NT2/D1 (cell line): ENCODE results near the gene C8A.

Experiments used
- SUZ12 ChIP-seq: IDR thresholded peaks from 2 replicates; pipeline ENCODE4 v1.6.1; 2011; ENCODE audit not compliant: insufficient read length, insufficient read depth; ENCODE audit errors: extremely low read depth
- YY1 ChIP-seq: IDR thresholded peaks from 2 replicates; pipeline ENCODE4 v1.6.1; 2011; ENCODE audit not compliant: insufficient read length, insufficient read depth
- ZNF274 ChIP-seq: IDR thresholded peaks from 2 replicates; pipeline ENCODE4 v1.6.1; 2011; ENCODE audit warnings: mild to moderate bottlenecking, low read depth, low read length

- TF ChIP-seq ZNF274 (no peak), YY1 (no peak), SUZ12 (no peak)
These were observed 10.0 kb upstream of the C8A start for GRCh38 chr1:56844545-56845136.
